ENCODE results near the gene CRTC1.

The CRTC1 gene

DNA sequence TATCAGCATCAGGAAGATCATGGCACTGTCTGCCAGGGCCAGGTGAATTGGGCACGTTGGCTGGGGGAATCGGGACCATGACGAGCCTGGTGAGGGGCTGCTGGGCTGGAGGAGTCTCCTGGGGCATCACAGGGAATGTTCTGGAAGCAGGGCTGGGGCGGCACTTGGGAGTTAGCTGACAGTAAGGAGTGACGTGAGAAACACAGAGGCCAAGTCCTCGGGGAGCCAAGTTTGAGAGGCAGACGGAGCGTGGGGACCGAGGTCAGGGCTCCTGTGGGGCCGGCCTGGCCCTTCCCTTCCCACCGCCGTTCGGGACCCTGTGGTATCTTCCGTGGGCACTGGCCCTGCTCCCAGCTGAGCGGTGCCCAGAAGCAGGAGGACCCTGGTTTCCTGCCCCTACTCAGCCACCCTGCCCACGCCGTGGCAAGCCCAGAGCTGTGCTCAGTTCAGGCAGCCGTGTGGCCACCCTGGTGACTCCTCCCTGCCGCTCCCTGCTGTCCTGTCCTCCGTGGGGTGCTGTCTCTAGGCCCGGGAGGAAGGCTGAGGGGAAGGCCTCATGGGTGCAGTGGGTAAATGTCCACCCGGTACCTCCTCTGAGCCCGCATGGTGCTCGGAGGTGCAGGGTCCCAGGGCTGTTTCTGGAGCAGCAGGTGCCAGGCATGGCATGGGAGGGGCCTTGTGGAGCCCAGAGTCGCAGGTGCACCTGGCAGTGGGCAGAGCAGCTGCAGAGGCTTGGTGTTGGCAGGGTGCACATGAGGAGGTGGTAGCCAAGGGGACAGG is 25.2 kb downstream of the CRTC1 start:
- TF ChIP-seq, protein P1, sequence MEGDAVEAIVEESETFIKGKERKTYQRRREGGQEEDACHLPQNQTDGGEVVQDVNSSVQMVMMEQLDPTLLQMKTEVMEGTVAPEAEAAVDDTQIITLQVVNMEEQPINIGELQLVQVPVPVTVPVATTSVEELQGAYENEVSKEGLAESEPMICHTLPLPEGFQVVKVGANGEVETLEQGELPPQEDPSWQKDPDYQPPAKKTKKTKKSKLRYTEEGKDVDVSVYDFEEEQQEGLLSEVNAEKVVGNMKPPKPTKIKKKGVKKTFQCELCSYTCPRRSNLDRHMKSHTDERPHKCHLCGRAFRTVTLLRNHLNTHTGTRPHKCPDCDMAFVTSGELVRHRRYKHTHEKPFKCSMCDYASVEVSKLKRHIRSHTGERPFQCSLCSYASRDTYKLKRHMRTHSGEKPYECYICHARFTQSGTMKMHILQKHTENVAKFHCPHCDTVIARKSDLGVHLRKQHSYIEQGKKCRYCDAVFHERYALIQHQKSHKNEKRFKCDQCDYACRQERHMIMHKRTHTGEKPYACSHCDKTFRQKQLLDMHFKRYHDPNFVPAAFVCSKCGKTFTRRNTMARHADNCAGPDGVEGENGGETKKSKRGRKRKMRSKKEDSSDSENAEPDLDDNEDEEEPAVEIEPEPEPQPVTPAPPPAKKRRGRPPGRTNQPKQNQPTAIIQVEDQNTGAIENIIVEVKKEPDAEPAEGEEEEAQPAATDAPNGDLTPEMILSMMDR (IDR thresholded peaks at IDR 0.05; ENCODE audit: low read depth, low read length, missing control alignments), result no peak
- DNase-seq (ENCODE audit: extremely low read depth, low read depth), result no peak
- no peak overlapping the region for H3K4me3 ChIP-seq (replicated peaks; ENCODE audit: low read depth, low read length)

DNA sequence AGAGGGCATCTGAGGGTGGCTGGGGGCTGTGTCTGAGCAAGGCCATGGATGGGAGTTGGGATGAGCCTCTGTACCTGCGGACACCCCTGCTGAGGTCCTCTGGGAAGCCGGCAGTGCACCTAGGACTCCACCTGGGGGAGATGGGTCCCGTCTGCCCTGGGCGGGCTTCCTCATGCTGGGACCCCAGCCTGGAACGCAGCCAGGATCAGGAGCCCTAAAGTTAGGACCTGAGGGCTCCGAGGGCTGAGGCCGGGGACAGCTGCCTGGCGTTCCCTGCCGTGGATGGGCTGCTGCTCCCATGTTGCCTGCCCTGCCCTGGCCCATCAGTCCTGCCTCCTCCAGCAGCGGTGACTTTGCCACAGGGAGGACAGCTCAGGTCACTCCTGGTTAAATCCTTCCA is 26.1 kb downstream of the CRTC1 start:
- no peak for DNase-seq (ENCODE audit: extremely low read depth, low read depth)
- no peak overlapping the region for H3K4me3 ChIP-seq (replicated peaks; ENCODE audit: low read depth, low read length)
- TF ChIP-seq, protein P1 (IDR thresholded peaks at IDR 0.05; ENCODE audit: low read depth, low read length, missing control alignments), result no peak

DNA sequence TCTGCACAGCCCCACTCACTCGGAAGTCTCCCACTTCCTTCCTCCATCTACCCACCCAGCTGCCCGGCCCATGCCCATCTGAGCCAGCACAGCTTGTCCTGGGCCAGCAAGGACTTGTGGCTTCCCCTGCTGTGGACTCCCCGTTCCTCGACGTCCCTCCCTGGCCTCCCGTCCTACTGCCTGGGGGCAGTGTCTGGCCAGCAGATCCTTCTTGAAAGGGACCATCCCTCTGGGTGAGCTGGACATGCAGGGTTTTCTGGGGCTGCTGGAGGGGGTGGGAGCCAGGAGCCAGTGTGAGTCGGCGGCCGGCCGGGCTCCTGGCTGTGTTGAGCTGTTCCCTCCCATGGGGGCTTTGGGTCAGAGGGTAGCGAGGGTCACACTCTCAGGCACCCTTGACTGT is 26.7 kb downstream of the CRTC1 start:
- no peak for DNase-seq (ENCODE audit: extremely low read depth, low read depth)
- no peak overlapping the region for H3K4me3 ChIP-seq (replicated peaks; ENCODE audit: low read depth, low read length)
- TF ChIP-seq, protein P1 (IDR thresholded peaks at IDR 0.05; ENCODE audit: low read depth, low read length, missing control alignments), result no peak

DNA sequence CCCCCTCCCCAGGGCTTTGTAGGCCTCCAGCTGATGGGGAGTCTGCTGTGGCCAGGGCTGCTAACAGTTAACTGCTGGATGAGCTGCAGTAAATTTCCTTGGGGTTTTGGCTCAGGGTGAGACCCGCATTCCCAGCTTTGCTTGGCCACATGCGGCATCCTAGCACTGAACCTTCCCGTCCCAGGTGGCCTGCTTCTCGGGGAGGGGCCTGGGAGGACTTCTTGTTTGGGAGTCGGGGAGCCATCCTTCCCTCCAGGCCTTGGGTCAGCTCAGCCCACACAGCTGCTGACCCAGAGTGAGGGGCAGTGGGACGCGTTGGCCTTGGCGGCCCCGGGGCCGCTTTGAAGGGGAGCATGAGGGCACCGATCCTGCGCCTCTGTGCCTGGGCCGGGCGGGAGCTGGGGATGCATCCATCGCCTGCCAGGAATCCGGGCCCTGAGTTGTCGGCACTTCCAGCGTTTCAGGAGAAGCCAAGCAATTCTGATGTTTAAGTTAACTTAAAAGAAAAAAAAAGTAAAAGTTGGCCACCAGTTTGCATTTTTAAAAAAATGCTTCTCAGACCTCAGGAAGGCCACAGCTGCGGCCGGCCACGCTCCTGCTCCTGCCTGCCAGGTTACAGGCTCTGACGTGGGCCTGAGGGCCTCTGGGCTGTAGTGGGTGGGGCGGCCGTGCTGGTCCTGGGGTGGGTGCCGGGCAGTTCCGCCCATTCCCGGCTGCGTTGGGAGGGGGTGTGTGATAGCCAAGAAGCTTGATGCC is 27.7 kb downstream of the CRTC1 start:
- DNase-seq (ENCODE audit: extremely low read depth, low read depth), result no peak
- H3K4me3 ChIP-seq (replicated peaks; ENCODE audit: low read depth, low read length), result no peak overlapping the region
- TF ChIP-seq, protein P1 (IDR thresholded peaks at IDR 0.05; ENCODE audit: low read depth, low read length, missing control alignments), result no peak

DNA sequence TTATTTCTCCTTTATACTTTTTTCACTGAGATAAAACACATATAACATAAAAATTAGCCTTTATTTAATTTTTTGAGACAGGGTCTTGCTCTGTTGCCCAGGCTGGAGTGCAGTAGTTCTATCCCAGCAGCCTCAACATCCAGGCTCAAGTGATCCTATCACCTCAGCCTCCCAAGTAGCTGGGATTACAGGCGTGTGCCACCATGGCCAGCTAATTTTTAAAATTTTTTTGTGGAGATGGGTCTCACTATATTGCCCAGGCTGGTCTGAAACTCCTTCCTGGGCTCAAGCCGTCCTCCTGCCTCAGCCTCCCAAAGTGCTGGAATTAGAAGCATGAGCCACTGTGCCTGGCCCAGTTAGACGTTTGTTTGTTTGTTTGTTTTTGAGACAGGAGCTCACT is 28.4 kb downstream of the CRTC1 start:
- H3K4me3 ChIP-seq (replicated peaks; ENCODE audit: low read depth, low read length), result no peak overlapping the region
- DNase-seq (ENCODE audit: extremely low read depth, low read depth), result no peak
- TF ChIP-seq, protein P1 (IDR thresholded peaks at IDR 0.05; ENCODE audit: low read depth, low read length, missing control alignments), result no peak

DNA sequence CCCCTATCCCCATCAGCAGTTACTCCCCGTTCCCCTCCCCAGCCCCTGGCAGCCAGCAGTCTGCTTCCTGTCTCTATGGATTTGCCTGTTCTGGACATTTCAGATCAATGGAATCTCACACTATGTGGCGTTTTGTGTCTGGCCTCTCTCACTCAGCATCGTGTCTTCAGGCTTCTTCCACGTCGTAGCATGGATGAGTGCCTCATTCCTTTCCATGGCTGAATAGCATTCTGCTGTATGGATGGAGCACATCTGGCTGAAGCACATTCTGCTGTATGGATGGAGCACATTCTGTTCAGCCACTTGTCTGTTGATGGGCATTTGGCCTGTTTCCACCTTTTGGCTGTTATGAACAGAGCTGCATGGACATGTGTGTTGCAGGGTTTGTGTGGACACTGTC is 29.5 kb downstream of the CRTC1 start:
- DNase-seq (ENCODE audit: extremely low read depth, low read depth), result no peak
- H3K4me3 ChIP-seq (replicated peaks; ENCODE audit: low read depth, low read length), result no peak overlapping the region
- TF ChIP-seq, protein P1 (IDR thresholded peaks at IDR 0.05; ENCODE audit: low read depth, low read length, missing control alignments), result no peak

All from HFF-Myc (cell line).